ENCODE data around the gene MAST2.
A peak's percentile ranks its signal among the peaks of the same experiment; 100 is the strongest.
"Not testable (repeated sequence)": the region's sequence is repeated elsewhere in the genome, so short reads cannot be mapped to it uniquely, and the experiment has no call there.

The MAST2 gene

GRCh38 chr1:45814776-45815175, 11.4 kb downstream of the MAST2 start:
- DNase-seq (ENCODE audit: low spot score), result no peak

- peak; percentile 54 for DNase-seq (ENCODE audit: low spot score)
Observed at GRCh38 chr1:45815667-45816458, 12.5 kb downstream of the MAST2 start.

GRCh38 chr1:45820173-45820572, 16.8 kb downstream of the MAST2 start:
- DNase-seq (ENCODE audit: low spot score), result no peak

GRCh38 chr1:45820788-45821187, 17.4 kb downstream of the MAST2 start:
- no peak for DNase-seq (ENCODE audit: low spot score)

- no peak for DNase-seq (ENCODE audit: low spot score)
Observed at GRCh38 chr1:45822644-45823043, 19.2 kb downstream of the MAST2 start.

- no peak for DNase-seq (ENCODE audit: low spot score)
Observed at GRCh38 chr1:45824607-45825006, 21.2 kb downstream of the MAST2 start.

- no peak for DNase-seq (ENCODE audit: low spot score)
Observed at GRCh38 chr1:45827256-45827655, 23.8 kb downstream of the MAST2 start.

- DNase-seq (ENCODE audit: low spot score), result no peak
Observed at GRCh38 chr1:45828841-45829240, 25.4 kb downstream of the MAST2 start.

GRCh38 chr1:45833361-45833760, 29.9 kb downstream of the MAST2 start:
- no peak for DNase-seq (ENCODE audit: low spot score)

GRCh38 chr1:45834689-45835088, 31.3 kb downstream of the MAST2 start:
- DNase-seq (ENCODE audit: low spot score), result no peak

GRCh38 chr1:45836451-45836850, 33.0 kb downstream of the MAST2 start:
- no peak for DNase-seq (ENCODE audit: low spot score)

- DNase-seq (ENCODE audit: low spot score), result not testable (repeated sequence)
Observed at GRCh38 chr1:45836861-45837260, 33.4 kb downstream of the MAST2 start.

GRCh38 chr1:45838322-45838721, 34.9 kb downstream of the MAST2 start:
- not testable (repeated sequence) for DNase-seq (ENCODE audit: low spot score)

GRCh38 chr1:45840704-45841103, 37.3 kb downstream of the MAST2 start:
- DNase-seq (ENCODE audit: low spot score), result peak; percentile 14

GRCh38 chr1:45842786-45843185, 39.4 kb downstream of the MAST2 start:
- no peak for DNase-seq (ENCODE audit: low spot score)

- peak; percentile 60 for DNase-seq (ENCODE audit: low spot score)
Observed at GRCh38 chr1:45843474-45843905, 40.1 kb downstream of the MAST2 start.

- not testable (repeated sequence) for DNase-seq (ENCODE audit: low spot score)
Observed at GRCh38 chr1:45844000-45844399, 40.6 kb downstream of the MAST2 start.

GRCh38 chr1:45846931-45847330, 43.5 kb downstream of the MAST2 start:
- no peak for DNase-seq (ENCODE audit: low spot score)

- DNase-seq (ENCODE audit: low spot score), result no peak
Observed at GRCh38 chr1:45848097-45848496, 44.7 kb downstream of the MAST2 start.

- no peak for DNase-seq (ENCODE audit: low spot score)
Observed at GRCh38 chr1:45848714-45849113, 45.3 kb downstream of the MAST2 start.

- no peak for DNase-seq (ENCODE audit: low spot score)
Observed at GRCh38 chr1:45850017-45850416, 46.6 kb downstream of the MAST2 start.

- no peak for DNase-seq (ENCODE audit: low spot score)
Observed at GRCh38 chr1:45854724-45855123, 51.3 kb downstream of the MAST2 start.

GRCh38 chr1:45857101-45857700, 53.8 kb downstream of the MAST2 start:
- no peak for DNase-seq (ENCODE audit: low spot score)

Measured in RKO (cell line).